B cell (primary cell): ENCODE results near the gene UGT1A5.

ENCODE experiments used
- CTCF ChIP-seq: fragments of 200-600 bp; IDR thresholded peaks from one replicate; pipeline ENCODE4 v1.8.0; 2022; ENCODE audit warnings: antibody characterized with exemption, mild to moderate bottlenecking
- EZH2 ChIP-seq: IDR thresholded peaks from 2 replicates; pipeline ENCODE4 v1.6.1; 2012; ENCODE audit warnings: borderline replicate concordance, low read depth, mild to moderate bottlenecking, moderate library complexity, low read length; ENCODE audit not compliant: insufficient read depth, poor library complexity, severe bottlenecking

DNA sequence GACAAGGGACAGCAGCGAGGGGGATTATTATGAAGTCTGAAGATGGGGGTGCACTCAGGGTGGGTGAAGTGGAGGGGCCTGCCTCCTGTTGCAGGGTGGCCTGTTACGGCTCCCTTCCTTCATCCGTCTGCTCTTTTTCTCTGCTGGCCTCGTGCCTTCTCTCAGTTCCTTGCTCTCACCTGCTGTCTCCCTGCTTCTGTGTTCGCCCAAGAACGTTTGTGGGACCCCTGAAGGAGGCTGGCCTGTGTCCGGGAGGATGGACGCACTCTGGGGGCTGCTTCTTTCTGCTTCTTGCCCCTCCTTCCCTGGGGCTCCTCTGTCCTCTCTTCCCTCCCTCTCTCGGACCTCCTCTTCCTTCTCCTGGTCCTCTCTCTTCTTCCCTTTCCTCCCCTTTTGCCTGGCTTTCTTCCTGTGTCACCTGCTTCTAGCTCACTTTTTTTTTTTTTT, 79.2 kb downstream of the UGT1A5 start:
- TF ChIP-seq CTCF (no peak), EZH2 (no peak)
